Loucy (cell line): ENCODE results near the gene SGO2.
"Not testable (repeated sequence)": the region's sequence is repeated elsewhere in the genome, so short reads cannot be mapped to it uniquely, and the experiment has no call there.

Source experiments
- H2AFZ ChIP-seq: fragments of 200-600 bp; sonication (generic); 2 replicates; pipeline ENCODE4 v1.6.0; 2016; ENCODE audit warnings: antibody characterized with exemption, mild to moderate bottlenecking, low read length, moderate library complexity
- H3F3A ChIP-seq: fragments of 200-600 bp; 2 replicates; pipeline ENCODE4 v1.6.0; 2016; ENCODE audit warnings: antibody characterized with exemption, low read depth, mild to moderate bottlenecking
- H3K27me3 ChIP-seq: fragments of 200-600 bp; sonication (generic); 2 replicates; pipeline ENCODE4 v1.6.1; 2014; ENCODE audit warnings: low read length, mild to moderate bottlenecking; ENCODE audit not compliant: insufficient read depth, poor library complexity, severe bottlenecking
- H3K36me3 ChIP-seq: fragments of 200-600 bp; sonication (generic); 2 replicates; pipeline ENCODE4 v1.6.1; 2016; ENCODE audit warnings: low read length; ENCODE audit not compliant: insufficient read depth
- H3K4me1 ChIP-seq: fragments of 200-600 bp; sonication (generic); 2 replicates; pipeline ENCODE4 v1.5.1; 2014; ENCODE audit warnings: low read length, mild to moderate bottlenecking; ENCODE audit not compliant: insufficient read depth, poor library complexity, severe bottlenecking
- H3K4me2 ChIP-seq: fragments of 200-600 bp; sonication (generic); 2 replicates; pipeline ENCODE4 v1.6.0; 2014; ENCODE audit warnings: antibody characterized with exemption, low read length, low read depth, mild to moderate bottlenecking; ENCODE audit not compliant: poor library complexity, severe bottlenecking
- H3K4me3 ChIP-seq: fragments of 200-600 bp; sonication (generic); 2 replicates; pipeline ENCODE4 v1.5.1; 2014; ENCODE audit warnings: low read length, mild to moderate bottlenecking, mixed read lengths; ENCODE audit not compliant: poor library complexity, severe bottlenecking
- H3K79me2 ChIP-seq: fragments of 200-600 bp; sonication (generic); 2 replicates; pipeline ENCODE4 v1.6.1; 2014; ENCODE audit warnings: low read length; ENCODE audit not compliant: insufficient read depth
- H3K9ac ChIP-seq: fragments of 200-600 bp; sonication (generic); 2 replicates; pipeline ENCODE4 v1.6.0; 2014; ENCODE audit warnings: mild to moderate bottlenecking, low read depth, low read length, moderate library complexity; ENCODE audit not compliant: poor library complexity, severe bottlenecking
- H3K9me2 ChIP-seq: fragments of 200-600 bp; sonication (generic); replicated peaks from 2 replicates; pipeline ENCODE4 v1.6.1; 2016; ENCODE audit warnings: low read depth, low read length, mixed read lengths
- H3K9me3 ChIP-seq: fragments of 200-600 bp; sonication (generic); 2 replicates; pipeline ENCODE4 v1.6.1; 2014; ENCODE audit warnings: mild to moderate bottlenecking, antibody characterized with exemption, low read length, low read depth; ENCODE audit not compliant: insufficient read depth
- H4K20me1 ChIP-seq: fragments of 200-600 bp; sonication (generic); 2 replicates; pipeline ENCODE4 v1.6.0; 2014; ENCODE audit warnings: antibody characterized with exemption, low read length, mild to moderate bottlenecking; ENCODE audit not compliant: insufficient read depth, poor library complexity, severe bottlenecking
- EZH2phosphoT487 ChIP-seq: fragments of 200-600 bp; IDR thresholded peaks from 2 replicates; pipeline ENCODE4 v1.6.1; 2018; ENCODE audit warnings: antibody characterized with exemption, mild to moderate bottlenecking, moderate library complexity, borderline replicate concordance
- TF ChIP-seq, protein P1 (sequence below): fragments of 200-600 bp; sonication (generic); conservative IDR thresholded peaks from 2 replicates; pipeline ENCODE4 v1.5.1; 2014; ENCODE audit warnings: mild to moderate bottlenecking, antibody characterized with exemption, low read length

The SGO2 gene

GRCh38 chr2:200608341-200609027 is 82.5 kb downstream of the SGO2 start:
- Histone ChIP-seq H3K9me2 (no peaks in the 10 kb centered on the region), H3K27me3 (no peaks in the 10 kb centered on the region), H3K4me2 (no peak overlapping the region), H3K4me3 (no peak overlapping the region), H3K4me1 (no peaks in the 10 kb centered on the region), H3K9ac (no peak overlapping the region), H3F3A (no peaks in the 10 kb centered on the region), H3K79me2 (no peaks in the 10 kb centered on the region), H3K9me3 (no peaks in the 10 kb centered on the region), H4K20me1 (no peaks in the 10 kb centered on the region), H2AFZ (no peak overlapping the region), H3K36me3 (no peaks in the 10 kb centered on the region)
- TF ChIP-seq, protein P1, sequence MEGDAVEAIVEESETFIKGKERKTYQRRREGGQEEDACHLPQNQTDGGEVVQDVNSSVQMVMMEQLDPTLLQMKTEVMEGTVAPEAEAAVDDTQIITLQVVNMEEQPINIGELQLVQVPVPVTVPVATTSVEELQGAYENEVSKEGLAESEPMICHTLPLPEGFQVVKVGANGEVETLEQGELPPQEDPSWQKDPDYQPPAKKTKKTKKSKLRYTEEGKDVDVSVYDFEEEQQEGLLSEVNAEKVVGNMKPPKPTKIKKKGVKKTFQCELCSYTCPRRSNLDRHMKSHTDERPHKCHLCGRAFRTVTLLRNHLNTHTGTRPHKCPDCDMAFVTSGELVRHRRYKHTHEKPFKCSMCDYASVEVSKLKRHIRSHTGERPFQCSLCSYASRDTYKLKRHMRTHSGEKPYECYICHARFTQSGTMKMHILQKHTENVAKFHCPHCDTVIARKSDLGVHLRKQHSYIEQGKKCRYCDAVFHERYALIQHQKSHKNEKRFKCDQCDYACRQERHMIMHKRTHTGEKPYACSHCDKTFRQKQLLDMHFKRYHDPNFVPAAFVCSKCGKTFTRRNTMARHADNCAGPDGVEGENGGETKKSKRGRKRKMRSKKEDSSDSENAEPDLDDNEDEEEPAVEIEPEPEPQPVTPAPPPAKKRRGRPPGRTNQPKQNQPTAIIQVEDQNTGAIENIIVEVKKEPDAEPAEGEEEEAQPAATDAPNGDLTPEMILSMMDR: no peak
- no peak for TF ChIP-seq EZH2phosphoT487

GRCh38 chr2:200609028-200609614 is 83.1 kb downstream of the SGO2 start:
- Histone ChIP-seq H3K4me3 (no peak overlapping the region), H3K36me3 (no peaks in the 10 kb centered on the region), H3F3A (no peaks in the 10 kb centered on the region), H3K79me2 (no peaks in the 10 kb centered on the region), H3K4me2 (no peak overlapping the region), H3K27me3 (no peaks in the 10 kb centered on the region), H3K9ac (no peak overlapping the region), H3K9me3 (no peaks in the 10 kb centered on the region), H3K9me2 (no peaks in the 10 kb centered on the region), H4K20me1 (no peaks in the 10 kb centered on the region), H3K4me1 (no peaks in the 10 kb centered on the region), H2AFZ (no peak overlapping the region)
- TF ChIP-seq, protein P1: no peak
- no peak for TF ChIP-seq EZH2phosphoT487

DNA sequence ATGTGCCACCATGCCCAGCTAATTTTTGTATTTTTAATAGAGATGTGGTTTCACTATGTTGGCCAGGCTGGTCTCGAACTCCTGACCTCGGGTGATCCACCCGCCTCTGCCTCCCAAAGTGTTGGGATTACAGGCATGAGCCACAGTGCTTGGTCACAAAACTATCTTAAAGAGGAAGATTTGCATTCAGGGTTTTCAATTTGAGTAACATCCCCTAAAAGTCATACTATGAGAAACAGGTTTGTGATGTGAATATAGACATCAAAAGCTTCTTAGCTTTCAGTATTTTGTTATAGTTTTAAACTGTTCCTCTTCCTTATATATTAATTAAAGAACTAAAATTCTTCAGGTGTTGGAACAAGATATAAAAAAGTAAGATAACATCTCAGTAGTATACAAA is 84.2 kb downstream of the SGO2 start:
- not testable (repeated sequence) for H3K4me1 ChIP-seq, H3K79me2 ChIP-seq, H2AFZ ChIP-seq, H4K20me1 ChIP-seq, H3K27me3 ChIP-seq, H3F3A ChIP-seq, H3K4me3 ChIP-seq, H3K9me2 ChIP-seq, H3K4me2 ChIP-seq, H3K9ac ChIP-seq, H3K9me3 ChIP-seq, H3K36me3 ChIP-seq

DNA sequence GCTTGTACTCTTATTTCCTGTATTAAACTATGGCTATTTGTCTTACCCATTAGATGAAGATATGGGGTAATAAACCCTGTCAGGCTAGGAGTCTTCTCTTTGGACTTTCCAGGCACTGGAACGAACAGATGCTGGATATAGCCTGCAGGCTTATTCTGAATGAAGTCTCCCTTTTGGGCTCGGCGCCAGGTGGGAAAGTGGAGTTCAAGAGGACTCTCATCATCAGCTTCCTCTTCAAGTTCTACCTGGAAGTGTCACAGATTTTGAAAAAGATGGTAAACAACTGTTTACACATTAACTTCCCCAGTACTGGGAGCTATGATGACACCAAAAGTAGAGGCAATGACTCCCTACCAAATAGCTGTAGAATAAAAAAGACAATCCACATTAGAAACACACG is 87.7 kb downstream of the SGO2 start:
- Histone ChIP-seq H3K4me3 (no peak overlapping the region), H3K27me3 (no peaks in the 10 kb centered on the region), H3K9me2 (no peaks in the 10 kb centered on the region), H3K9ac (no peak overlapping the region), H2AFZ (no peak overlapping the region), H3K79me2 (no peaks in the 10 kb centered on the region), H3K4me2 (no peak overlapping the region), H3K36me3 (no peaks in the 10 kb centered on the region), H3K4me1 (no peaks in the 10 kb centered on the region), H4K20me1 (no peaks in the 10 kb centered on the region), H3F3A (no peaks in the 10 kb centered on the region), H3K9me3 (no peaks in the 10 kb centered on the region)
- TF ChIP-seq EZH2phosphoT487: no peak
- TF ChIP-seq, protein P1: no peak
